Measurements from ENCODE around the gene ERVW-1. TPM values are rescaled to one million over a fixed set of nuclear protein-coding genes. Genes with fewer than 3 reads are reported as not detected.

ERVW-1 gene
- total and polyA plus RNA-seq, 2 of the 13 experiments (the other 11 are each of a cell fraction or from before 2014, with no cell fraction given), result not detected

DNA sequence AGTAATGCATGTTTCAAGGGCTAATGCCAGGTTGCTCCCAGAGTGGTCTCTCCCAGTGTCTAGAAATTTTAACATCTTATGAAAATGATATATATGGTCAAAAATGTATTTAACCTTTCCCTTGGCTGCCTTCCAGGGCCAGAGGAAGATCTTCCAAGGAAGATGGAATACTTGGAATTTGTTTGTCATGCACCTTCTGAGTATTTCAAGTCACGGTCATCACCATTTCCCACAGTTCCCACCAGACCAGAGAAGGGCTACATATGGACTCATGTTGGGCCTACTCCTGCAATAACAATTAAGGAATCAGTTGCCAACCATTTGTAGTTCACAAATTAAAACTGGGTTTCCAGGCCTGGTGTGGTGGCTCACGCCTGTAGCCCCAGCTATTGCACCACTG lies 21.5 kb downstream of the ERVW-1 start:
- Histone ChIP-seq H4K20me1 (ENCODE audit: insufficient read depth, low read length) (no peaks in the 10 kb centered on the region), H3K27me3 (ENCODE audit: control insufficient read depth in 1 of 2, insufficient read depth in 2 of 2, low read length in 2 of 2) (no peaks in the 10 kb centered on the region), H2AFZ (ENCODE audit: low read length) (no peak overlapping the region), H3K4me2 (ENCODE audit: low read depth, low read length) (no peak overlapping the region), H3K27ac (ENCODE audit: extremely low read length, insufficient read depth, low read length) (no peak overlapping the region), H3K4me3 (replicated peaks in 1 of 3; ENCODE audit: insufficient read depth in 1 of 3, low read depth in 2 of 3, low read length in 3 of 3) (no peak overlapping the region), H3K9me3 (ENCODE audit: low read length) (no peaks in the 10 kb centered on the region), H3K79me2 (ENCODE audit: insufficient read depth, low read length) (no peaks in the 10 kb centered on the region), H3K4me1 (ENCODE audit: insufficient read depth, low read length) (peaks cover 6% of the 10 kb centered on the region), H3K36me3 (replicated peaks in 1 of 2; ENCODE audit: control insufficient read depth in 1 of 2, insufficient read depth in 2 of 2, low read length in 2 of 2) (peaks cover 20 to 56% of the 10 kb centered on the region in 2 experiments), H3K9ac (ENCODE audit: insufficient read depth, low read depth, low read length) (no peak overlapping the region)
- intact Hi-C loops (cut with micrococcal nuclease; ENCODE audit: unreplicated experiment), result no loop called here
- ATAC-seq, result no peak
- CTCF ChIA-PET (ENCODE audit: low intra/inter-chr PET ratio, low total read pairs), result no interaction called here
- 100% methylated on average over 2 of the region's 2 CpGs for WGBS (ENCODE audit: low lambda C conversion rate)
- POLR2A ChIA-PET, result no interaction called here
- no TSS peak for BruUV-seq (replicated peaks)
- in situ Hi-C loops (cut with HindIII; ENCODE audit: extremely low pct_ligation_motif_present, low pct_unique_long_range_greater_than_20kb), result no loop called here
- no peak for FAIRE-seq
- no peak for DNase-seq (ENCODE audit: low spot score)
- no peak for TF ChIP-seq ELK4 (CRISPR knock-in tag; IDR thresholded peaks at IDR 0.05; ENCODE audit: borderline replicate concordance)
- TF ChIP-seq, protein P1, sequence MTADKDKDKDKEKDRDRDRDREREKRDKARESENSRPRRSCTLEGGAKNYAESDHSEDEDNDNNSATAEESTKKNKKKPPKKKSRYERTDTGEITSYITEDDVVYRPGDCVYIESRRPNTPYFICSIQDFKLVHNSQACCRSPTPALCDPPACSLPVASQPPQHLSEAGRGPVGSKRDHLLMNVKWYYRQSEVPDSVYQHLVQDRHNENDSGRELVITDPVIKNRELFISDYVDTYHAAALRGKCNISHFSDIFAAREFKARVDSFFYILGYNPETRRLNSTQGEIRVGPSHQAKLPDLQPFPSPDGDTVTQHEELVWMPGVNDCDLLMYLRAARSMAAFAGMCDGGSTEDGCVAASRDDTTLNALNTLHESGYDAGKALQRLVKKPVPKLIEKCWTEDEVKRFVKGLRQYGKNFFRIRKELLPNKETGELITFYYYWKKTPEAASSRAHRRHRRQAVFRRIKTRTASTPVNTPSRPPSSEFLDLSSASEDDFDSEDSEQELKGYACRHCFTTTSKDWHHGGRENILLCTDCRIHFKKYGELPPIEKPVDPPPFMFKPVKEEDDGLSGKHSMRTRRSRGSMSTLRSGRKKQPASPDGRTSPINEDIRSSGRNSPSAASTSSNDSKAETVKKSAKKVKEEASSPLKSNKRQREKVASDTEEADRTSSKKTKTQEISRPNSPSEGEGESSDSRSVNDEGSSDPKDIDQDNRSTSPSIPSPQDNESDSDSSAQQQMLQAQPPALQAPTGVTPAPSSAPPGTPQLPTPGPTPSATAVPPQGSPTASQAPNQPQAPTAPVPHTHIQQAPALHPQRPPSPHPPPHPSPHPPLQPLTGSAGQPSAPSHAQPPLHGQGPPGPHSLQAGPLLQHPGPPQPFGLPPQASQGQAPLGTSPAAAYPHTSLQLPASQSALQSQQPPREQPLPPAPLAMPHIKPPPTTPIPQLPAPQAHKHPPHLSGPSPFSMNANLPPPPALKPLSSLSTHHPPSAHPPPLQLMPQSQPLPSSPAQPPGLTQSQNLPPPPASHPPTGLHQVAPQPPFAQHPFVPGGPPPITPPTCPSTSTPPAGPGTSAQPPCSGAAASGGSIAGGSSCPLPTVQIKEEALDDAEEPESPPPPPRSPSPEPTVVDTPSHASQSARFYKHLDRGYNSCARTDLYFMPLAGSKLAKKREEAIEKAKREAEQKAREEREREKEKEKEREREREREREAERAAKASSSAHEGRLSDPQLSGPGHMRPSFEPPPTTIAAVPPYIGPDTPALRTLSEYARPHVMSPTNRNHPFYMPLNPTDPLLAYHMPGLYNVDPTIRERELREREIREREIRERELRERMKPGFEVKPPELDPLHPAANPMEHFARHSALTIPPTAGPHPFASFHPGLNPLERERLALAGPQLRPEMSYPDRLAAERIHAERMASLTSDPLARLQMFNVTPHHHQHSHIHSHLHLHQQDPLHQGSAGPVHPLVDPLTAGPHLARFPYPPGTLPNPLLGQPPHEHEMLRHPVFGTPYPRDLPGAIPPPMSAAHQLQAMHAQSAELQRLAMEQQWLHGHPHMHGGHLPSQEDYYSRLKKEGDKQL (CRISPR knock-in tag; IDR thresholded peaks at IDR 0.05; ENCODE audit: low read depth), result no peak
- no peak for TF ChIP-seq CAMTA2 (CRISPR knock-in tag; IDR thresholded peaks at IDR 0.05; ENCODE audit: borderline replicate concordance)
- no peak for TF ChIP-seq RFX5 (IDR thresholded peaks at IDR 0.05; ENCODE audit: low read depth, low read length)
- TF ChIP-seq REXO4 (CRISPR knock-in tag; IDR thresholded peaks at IDR 0.05; ENCODE audit: borderline replicate concordance), result no peak
- no peak for TF ChIP-seq TCF7 (IDR thresholded peaks at IDR 0.05; ENCODE audit: low read depth)
- TF ChIP-seq ZNF7 (CRISPR knock-in tag; IDR thresholded peaks at IDR 0.05), result no peak
- TF ChIP-seq, protein P2, sequence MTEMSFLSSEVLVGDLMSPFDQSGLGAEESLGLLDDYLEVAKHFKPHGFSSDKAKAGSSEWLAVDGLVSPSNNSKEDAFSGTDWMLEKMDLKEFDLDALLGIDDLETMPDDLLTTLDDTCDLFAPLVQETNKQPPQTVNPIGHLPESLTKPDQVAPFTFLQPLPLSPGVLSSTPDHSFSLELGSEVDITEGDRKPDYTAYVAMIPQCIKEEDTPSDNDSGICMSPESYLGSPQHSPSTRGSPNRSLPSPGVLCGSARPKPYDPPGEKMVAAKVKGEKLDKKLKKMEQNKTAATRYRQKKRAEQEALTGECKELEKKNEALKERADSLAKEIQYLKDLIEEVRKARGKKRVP (CRISPR knock-in tag; IDR thresholded peaks at IDR 0.05), result no peak
- TF ChIP-seq, protein P3, sequence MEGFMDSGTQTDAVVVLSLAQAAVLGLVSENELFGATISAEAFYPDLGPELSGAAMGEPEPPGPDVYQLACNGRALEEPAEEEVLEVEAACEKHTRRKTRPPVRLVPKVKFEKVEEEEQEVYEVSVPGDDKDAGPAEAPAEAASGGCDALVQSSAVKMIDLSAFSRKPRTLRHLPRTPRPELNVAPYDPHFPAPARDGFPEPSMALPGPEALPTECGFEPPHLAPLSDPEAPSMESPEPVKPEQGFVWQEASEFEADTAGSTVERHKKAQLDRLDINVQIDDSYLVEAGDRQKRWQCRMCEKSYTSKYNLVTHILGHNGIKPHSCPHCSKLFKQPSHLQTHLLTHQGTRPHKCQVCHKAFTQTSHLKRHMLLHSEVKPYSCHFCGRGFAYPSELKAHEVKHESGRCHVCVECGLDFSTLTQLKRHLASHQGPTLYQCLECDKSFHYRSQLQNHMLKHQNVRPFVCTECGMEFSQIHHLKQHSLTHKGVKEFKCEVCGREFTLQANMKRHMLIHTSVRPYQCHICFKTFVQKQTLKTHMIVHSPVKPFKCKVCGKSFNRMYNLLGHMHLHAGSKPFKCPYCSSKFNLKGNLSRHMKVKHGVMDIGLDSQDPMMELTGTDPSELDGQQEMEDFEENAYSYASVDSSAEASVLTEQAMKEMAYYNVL (CRISPR knock-in tag; IDR thresholded peaks at IDR 0.05; ENCODE audit: borderline replicate concordance), result no peak
- TF ChIP-seq, protein P4, sequence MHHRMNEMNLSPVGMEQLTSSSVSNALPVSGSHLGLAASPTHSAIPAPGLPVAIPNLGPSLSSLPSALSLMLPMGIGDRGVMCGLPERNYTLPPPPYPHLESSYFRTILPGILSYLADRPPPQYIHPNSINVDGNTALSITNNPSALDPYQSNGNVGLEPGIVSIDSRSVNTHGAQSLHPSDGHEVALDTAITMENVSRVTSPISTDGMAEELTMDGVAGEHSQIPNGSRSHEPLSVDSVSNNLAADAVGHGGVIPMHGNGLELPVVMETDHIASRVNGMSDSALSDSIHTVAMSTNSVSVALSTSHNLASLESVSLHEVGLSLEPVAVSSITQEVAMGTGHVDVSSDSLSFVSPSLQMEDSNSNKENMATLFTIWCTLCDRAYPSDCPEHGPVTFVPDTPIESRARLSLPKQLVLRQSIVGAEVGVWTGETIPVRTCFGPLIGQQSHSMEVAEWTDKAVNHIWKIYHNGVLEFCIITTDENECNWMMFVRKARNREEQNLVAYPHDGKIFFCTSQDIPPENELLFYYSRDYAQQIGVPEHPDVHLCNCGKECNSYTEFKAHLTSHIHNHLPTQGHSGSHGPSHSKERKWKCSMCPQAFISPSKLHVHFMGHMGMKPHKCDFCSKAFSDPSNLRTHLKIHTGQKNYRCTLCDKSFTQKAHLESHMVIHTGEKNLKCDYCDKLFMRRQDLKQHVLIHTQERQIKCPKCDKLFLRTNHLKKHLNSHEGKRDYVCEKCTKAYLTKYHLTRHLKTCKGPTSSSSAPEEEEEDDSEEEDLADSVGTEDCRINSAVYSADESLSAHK (CRISPR knock-in tag; IDR thresholded peaks at IDR 0.05; ENCODE audit: borderline replicate concordance), result no peak
- no peak for TF ChIP-seq ZNF740 (CRISPR knock-in tag; IDR thresholded peaks at IDR 0.05)
